Tibial artery (tissue), 4 donors: ENCODE data around the gene POLE.

Source experiments
- DNase-seq, 2 donors: peaks; one replicate each; pipeline ENCODE4 v3.0.0-alpha.2; 2019
- H3K27ac ChIP-seq, 2 donors: fragments of 200-600 bp; sonication (generic) in 1 of 2; 1 replicate in 1 of 2; 2 replicates in 1 of 2; pipeline ENCODE4 v1.5.1; 2018 to 2019; ENCODE audit warnings: mild to moderate bottlenecking in 1 of 2
- H3K27me3 ChIP-seq, 2 donors: fragments of 200-600 bp; sonication (generic) in 1 of 2; one replicate each; pipeline versions ENCODE4 v1.5.1 to v1.6.0; 2016 to 2019
- H3K36me3 ChIP-seq, 3 donors: fragments of 200-600 bp; sonication (generic) in 2 of 3; one replicate each; pipeline ENCODE4 v1.5.1; 2016 to 2019; ENCODE audit warnings: mild to moderate bottlenecking in 2 of 3
- H3K4me1 ChIP-seq, 4 donors: fragments of 200-600 bp; sonication (generic) in 2 of 4; 1 replicate in 3 of 4; 2 replicates in 1 of 4; pipeline ENCODE4 v1.5.1; 2016 to 2019
- H3K4me3 ChIP-seq, 2 donors: fragments of 200-600 bp; sonication (generic) in 1 of 2; 1 replicate in 1 of 2; 2 replicates in 1 of 2; pipeline ENCODE4 v1.5.1; 2018 to 2019; ENCODE audit warnings: mild to moderate bottlenecking in 2 of 2
- H3K9me3 ChIP-seq, 3 donors: fragments of 200-600 bp; sonication (generic) in 1 of 3; one replicate each; pipeline ENCODE4 v1.5.1; 2016 to 2019
- intact Hi-C: fragments of 100-400 bp; cut with DNase I; formaldehyde crosslinking; loops from one replicate; pipeline ENCODE4 v1.15.0; 2023; ENCODE audit warnings: low total_unique reads
- TF ChIP-seq, protein P1 (sequence below), 2 experiments: fragments of 200-600 bp in 1 of 2; fragments of 450-650 bp in 1 of 2; IDR thresholded peaks; one replicate each; pipeline ENCODE4 v1.5.1; 2017 to 2019; ENCODE audit warnings: antibody characterized with exemption in 2 of 2, mild to moderate bottlenecking in 1 of 2, moderate library complexity in 1 of 2

POLE gene

DNA sequence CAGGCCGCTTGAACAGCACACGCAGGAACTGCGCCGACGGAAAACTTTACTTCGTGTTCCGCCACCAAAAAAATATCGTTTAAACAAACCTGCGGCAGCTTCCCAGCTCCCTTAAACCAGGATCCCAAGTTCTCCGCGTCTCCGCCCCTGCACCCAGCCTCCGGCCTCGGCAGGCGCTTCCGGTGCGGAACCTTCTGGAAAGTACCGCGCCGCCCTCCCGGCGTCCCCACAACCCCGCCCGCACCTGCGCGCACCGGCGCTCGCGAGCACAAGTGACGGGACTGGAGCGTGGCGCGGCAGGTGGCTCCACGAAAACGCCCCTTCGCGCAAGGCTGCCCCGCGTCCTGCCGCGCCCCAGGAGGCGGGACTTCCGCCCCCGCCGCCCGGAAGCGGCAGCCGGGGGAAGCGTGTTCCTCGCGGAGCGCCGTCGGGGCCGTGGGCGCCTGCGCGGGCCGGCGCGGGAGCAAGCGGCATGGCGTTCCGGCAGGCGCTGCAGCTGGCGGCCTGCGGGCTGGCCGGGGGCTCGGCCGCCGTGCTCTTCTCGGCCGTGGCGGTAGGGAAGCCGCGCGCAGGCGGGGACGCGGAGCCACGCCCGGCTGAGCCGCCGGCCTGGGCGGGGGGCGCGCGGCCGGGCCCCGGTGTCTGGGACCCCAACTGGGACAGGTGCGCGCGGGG is 23.4 kb upstream of the POLE start, which contains the start of gene PGAM5:
Gene PGAM5, plus strand, starts transcription at position 438 of the 675 bp plus-strand sequence. Its CDS starts 35 bp downstream, at position 473.
- H3K9me3 ChIP-seq = no peaks in the 10 kb centered on the region
- TF ChIP-seq, protein P1, sequence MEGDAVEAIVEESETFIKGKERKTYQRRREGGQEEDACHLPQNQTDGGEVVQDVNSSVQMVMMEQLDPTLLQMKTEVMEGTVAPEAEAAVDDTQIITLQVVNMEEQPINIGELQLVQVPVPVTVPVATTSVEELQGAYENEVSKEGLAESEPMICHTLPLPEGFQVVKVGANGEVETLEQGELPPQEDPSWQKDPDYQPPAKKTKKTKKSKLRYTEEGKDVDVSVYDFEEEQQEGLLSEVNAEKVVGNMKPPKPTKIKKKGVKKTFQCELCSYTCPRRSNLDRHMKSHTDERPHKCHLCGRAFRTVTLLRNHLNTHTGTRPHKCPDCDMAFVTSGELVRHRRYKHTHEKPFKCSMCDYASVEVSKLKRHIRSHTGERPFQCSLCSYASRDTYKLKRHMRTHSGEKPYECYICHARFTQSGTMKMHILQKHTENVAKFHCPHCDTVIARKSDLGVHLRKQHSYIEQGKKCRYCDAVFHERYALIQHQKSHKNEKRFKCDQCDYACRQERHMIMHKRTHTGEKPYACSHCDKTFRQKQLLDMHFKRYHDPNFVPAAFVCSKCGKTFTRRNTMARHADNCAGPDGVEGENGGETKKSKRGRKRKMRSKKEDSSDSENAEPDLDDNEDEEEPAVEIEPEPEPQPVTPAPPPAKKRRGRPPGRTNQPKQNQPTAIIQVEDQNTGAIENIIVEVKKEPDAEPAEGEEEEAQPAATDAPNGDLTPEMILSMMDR (IDR thresholded peaks at IDR 0.05) = no peak
- peaks cover 0 to 15% (median 8%) of the 10 kb centered on the region in 3 donors for H3K36me3 ChIP-seq
- peaks cover 0 to 22% (median 16%) of the 10 kb centered on the region in 4 donors for H3K4me1 ChIP-seq
- peak within 1 kb of the TSS; percentile 79 to 97 for H3K4me3 ChIP-seq
- no peaks in the 10 kb centered on the region for H3K27me3 ChIP-seq
- intact Hi-C loops = loop anchor here (2.0 to 10.0 kb wide), 2 partner anchors 24 to 54 kb away; partner anchors contain the start of genes ANKLE2, POLE and PXMP2
- peak within 1 kb of the TSS; percentile 64 to 72 for H3K27ac ChIP-seq
- peak; percentile 65 to 87 for DNase-seq

DNA sequence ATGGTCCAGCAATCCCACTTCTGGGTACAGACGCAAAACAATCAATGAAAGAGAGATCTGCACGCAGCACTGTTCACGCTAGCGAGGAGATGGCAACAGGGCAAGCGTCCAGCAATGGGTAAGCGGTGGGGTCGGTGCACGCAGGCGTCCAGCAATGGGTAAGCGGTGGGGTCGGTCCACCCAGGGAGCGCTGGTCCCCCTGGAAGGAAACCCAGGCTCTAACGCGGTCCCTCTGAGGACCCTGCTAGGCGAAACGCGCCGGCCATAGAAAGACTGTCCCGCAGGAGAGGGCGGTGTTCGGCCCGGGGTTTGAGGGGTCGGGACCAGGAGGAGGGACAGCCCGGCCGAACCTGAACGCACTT is 22.9 kb upstream of the POLE start:
- H3K4me1 ChIP-seq = peaks cover 0 to 22% (median 16%) of the 10 kb centered on the region in 4 donors
- no peaks in the 10 kb centered on the region for H3K27me3 ChIP-seq
- no peaks in the 10 kb centered on the region for H3K9me3 ChIP-seq
- intact Hi-C loops = loop anchor here (2.0 to 10.0 kb wide), 2 partner anchors 23 to 55 kb away; partner anchors contain the start of genes ANKLE2, POLE and PXMP2
- DNase-seq = no peak
- H3K4me3 ChIP-seq = peak overlapping the region; percentile 79 to 97
- H3K36me3 ChIP-seq = peaks cover 0 to 17% (median 3%) of the 10 kb centered on the region in 3 donors
- H3K27ac ChIP-seq = peak overlapping the region; percentile 64 to 72
- TF ChIP-seq, protein P1 (IDR thresholded peaks at IDR 0.05) = no peak

DNA sequence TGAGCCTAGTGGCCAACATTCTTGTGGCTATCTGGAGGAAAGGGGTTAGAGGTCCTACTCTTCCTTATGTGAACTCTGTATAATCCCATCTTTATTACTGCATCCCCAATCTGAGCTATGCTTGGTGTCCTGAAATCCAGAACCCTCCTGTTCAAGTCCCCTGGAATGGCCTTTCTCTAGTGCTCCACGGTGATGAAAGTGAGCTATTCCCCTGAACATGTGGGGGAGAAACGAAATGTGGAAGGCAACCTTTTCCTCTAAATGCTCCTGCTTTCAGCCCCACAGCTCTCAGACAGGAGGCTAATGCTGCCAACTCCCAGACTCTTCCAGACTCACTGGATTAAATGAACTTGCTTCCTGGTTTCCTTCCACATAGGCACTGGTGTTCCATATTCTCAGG is 21.0 kb upstream of the POLE start:
- TF ChIP-seq, protein P1 (IDR thresholded peaks at IDR 0.05) = no peak
- peaks cover 0 to 22% (median 16%) of the 10 kb centered on the region in 4 donors for H3K4me1 ChIP-seq
- H3K27me3 ChIP-seq = no peaks in the 10 kb centered on the region
- no peaks in the 10 kb centered on the region for H3K9me3 ChIP-seq
- H3K27ac ChIP-seq = no peak overlapping the region
- H3K4me3 ChIP-seq = no peak overlapping the region
- intact Hi-C loops = no loop called here
- H3K36me3 ChIP-seq = peaks cover 10 to 31% (median 11%) of the 10 kb centered on the region in 3 donors
- no peak for DNase-seq

DNA sequence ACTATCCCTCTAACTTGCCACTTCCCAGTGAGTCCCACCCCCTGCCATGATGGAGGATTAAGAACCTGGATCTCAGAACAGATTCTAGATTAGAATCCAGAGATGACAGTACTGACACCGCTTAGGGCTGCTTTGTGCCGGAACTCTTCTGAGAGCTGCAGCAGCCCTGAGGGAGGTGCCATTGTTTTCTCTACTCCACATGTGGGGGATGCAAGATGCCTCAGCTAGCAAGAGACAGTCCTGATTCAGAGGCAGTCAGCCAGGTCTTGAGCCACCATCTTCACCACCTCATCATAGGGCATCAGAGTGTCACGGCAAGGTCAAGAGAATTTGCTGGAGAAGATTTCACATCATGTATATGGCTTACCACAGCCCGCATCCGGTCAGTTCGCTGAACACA is 20.1 kb upstream of the POLE start:
- no peak overlapping the region for H3K27ac ChIP-seq
- no peaks in the 10 kb centered on the region for H3K9me3 ChIP-seq
- no peak for DNase-seq
- H3K27me3 ChIP-seq = no peaks in the 10 kb centered on the region
- intact Hi-C loops = no loop called here
- H3K36me3 ChIP-seq = peaks cover 14 to 38% (median 16%) of the 10 kb centered on the region in 3 donors
- H3K4me1 ChIP-seq = peaks cover 0 to 19% (median 14%) of the 10 kb centered on the region in 4 donors
- TF ChIP-seq, protein P1 (IDR thresholded peaks at IDR 0.05) = no peak
- no peak overlapping the region for H3K4me3 ChIP-seq

DNA sequence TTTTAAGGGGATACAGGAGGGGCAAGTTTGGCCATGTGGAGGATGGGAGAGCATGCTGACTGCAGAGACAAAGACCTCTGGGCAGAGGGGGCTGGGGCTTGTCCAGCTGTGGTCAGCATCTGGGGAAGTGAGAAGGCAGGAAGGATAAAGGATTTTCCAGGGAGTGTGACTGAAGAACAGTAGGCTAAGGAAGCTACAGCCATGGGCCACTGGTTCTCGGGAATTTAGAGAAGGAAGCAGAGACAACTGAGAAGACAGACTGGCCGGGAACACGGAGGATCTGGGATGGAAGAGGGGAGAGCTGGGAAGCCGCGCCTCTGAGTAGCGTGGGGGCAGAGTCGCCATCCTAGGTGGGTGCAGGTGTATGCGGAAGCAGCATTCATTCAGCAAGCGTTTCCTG is 16.5 kb upstream of the POLE start:
- Histone ChIP-seq H3K27ac (no peak overlapping the region), H3K4me1 (no peaks in the 10 kb centered on the region), H3K36me3 (peaks cover 24 to 59% (median 34%) of the 10 kb centered on the region in 3 donors), H3K9me3 (no peaks in the 10 kb centered on the region), H3K27me3 (no peaks in the 10 kb centered on the region), H3K4me3 (no peak overlapping the region)
- intact Hi-C loops = no loop called here
- TF ChIP-seq, protein P1 (IDR thresholded peaks at IDR 0.05) = no peak
- DNase-seq = no peak
